ENCODE data around the gene LOXL4. TPM values are rescaled to one million over a fixed set of nuclear protein-coding genes. Genes with fewer than 3 reads are reported as not detected.

The LOXL4 gene
- total and polyA plus RNA-seq, 8 donors, result 2.5 to 7.0 (median 5.6) TPM

DNA sequence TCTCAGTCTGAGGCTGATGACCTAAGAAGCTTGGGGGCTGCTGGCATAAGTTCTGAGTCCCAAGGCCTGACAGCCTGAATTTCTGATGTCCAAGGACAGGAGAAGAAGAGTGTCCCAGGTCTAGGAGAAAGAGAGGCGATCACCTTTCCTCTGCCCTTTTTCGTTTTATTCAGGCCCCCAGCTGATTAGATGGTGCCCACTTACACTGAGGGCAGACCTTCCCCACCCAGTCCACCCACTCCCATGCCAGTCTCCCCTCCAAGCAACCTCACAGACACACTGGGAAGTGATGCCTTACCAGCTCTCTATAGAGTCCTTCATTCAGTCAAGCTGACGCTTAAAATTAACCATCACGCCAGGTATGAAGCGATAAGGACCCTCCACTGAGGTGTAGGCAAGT is 19.3 kb upstream of the LOXL4 start:
- intact Hi-C loops (cut with DNase I), result no loop called here
- no peak overlapping the region for H3K4me3 ChIP-seq
- peaks cover 0 to 4% of the 10 kb centered on the region in 2 donors for H3K27me3 ChIP-seq
- TF ChIP-seq, protein P1, sequence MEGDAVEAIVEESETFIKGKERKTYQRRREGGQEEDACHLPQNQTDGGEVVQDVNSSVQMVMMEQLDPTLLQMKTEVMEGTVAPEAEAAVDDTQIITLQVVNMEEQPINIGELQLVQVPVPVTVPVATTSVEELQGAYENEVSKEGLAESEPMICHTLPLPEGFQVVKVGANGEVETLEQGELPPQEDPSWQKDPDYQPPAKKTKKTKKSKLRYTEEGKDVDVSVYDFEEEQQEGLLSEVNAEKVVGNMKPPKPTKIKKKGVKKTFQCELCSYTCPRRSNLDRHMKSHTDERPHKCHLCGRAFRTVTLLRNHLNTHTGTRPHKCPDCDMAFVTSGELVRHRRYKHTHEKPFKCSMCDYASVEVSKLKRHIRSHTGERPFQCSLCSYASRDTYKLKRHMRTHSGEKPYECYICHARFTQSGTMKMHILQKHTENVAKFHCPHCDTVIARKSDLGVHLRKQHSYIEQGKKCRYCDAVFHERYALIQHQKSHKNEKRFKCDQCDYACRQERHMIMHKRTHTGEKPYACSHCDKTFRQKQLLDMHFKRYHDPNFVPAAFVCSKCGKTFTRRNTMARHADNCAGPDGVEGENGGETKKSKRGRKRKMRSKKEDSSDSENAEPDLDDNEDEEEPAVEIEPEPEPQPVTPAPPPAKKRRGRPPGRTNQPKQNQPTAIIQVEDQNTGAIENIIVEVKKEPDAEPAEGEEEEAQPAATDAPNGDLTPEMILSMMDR (IDR thresholded peaks at IDR 0.05), result no peak
- H3K4me1 ChIP-seq, result no peaks in the 10 kb centered on the region
- DNase-seq, result no peak
- ATAC-seq, result no peak
- no peak overlapping the region for H3K27ac ChIP-seq
- H3K9me3 ChIP-seq, result no peaks in the 10 kb centered on the region
- H3K36me3 ChIP-seq, result no peaks in the 10 kb centered on the region

DNA sequence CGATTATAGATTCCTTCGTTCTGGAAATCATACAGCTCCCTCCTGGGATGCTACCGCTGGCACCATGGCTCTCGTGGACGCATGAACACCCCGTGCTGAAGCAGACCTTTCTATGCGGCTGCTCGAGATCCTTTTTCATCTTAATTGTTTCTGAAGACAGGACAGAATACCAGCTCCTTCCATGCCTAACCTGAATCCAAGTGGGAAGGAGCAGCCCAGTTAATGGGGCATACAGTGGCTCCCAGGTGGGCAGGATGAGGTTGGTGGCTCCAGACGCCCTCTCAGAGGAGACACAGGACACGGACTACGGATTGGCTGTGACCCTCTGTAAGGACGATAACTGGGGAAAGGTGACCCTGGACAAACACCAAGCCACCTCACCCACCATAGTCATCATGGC is 18.4 kb upstream of the LOXL4 start:
- no peak overlapping the region for H3K4me3 ChIP-seq
- no peaks in the 10 kb centered on the region for H3K4me1 ChIP-seq
- ATAC-seq, result no peak
- H3K36me3 ChIP-seq, result no peaks in the 10 kb centered on the region
- H3K27me3 ChIP-seq, result peaks cover 0 to 4% of the 10 kb centered on the region in 2 donors
- DNase-seq, result no peak
- TF ChIP-seq, protein P1 (IDR thresholded peaks at IDR 0.05), result no peak
- intact Hi-C loops (cut with DNase I), result no loop called here
- H3K9me3 ChIP-seq, result no peaks in the 10 kb centered on the region
- H3K27ac ChIP-seq, result no peak overlapping the region

DNA sequence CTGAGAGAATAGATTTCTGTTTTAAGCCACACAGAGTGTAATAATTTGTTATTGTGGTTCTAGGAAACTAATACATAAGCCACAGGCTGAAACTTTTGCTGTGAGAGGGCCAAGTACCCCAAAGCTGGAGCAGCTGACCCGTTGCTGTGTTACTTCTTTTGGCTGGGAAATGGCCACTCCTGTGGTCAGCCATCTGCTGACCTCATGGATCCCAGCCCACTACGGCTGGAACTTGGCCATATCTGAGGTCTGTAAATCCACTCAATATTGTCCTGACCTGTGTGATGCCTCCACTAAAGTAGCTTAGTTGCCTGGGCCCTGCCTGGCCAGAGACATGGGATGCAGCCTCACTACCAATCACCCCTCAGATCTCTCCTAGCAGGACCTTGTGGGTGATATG is 17.4 kb upstream of the LOXL4 start:
- no peaks in the 10 kb centered on the region for H3K36me3 ChIP-seq
- H3K27me3 ChIP-seq, result peaks cover 0 to 4% of the 10 kb centered on the region in 2 donors
- TF ChIP-seq, protein P1 (IDR thresholded peaks at IDR 0.05), result no peak
- intact Hi-C loops (cut with DNase I), result no loop called here
- H3K4me3 ChIP-seq, result no peak overlapping the region
- no peaks in the 10 kb centered on the region for H3K4me1 ChIP-seq
- no peak for DNase-seq
- no peaks in the 10 kb centered on the region for H3K9me3 ChIP-seq
- H3K27ac ChIP-seq, result no peak overlapping the region
- ATAC-seq, result no peak

DNA sequence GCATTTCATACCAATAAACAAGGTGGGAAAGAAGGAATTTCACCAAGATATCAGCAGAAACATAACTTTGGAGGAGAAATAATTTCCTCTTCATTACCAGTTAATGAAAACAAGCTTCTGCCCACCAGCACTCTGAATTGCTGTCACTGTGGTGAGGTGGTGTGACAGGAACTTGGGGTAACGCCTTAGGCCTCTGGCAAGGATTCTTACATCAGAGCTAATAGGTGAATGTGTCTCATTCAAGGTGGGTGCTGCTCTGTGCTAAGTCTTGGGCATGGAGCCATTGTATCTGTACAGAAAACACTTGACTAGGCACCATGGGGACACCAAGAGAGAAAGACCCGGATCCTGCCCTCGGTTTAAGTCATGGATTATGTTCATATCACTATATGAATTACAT is 8.3 kb upstream of the LOXL4 start:
- no peaks in the 10 kb centered on the region for H3K36me3 ChIP-seq
- no peak overlapping the region for H3K27ac ChIP-seq
- no peak for ATAC-seq
- H3K4me3 ChIP-seq, result no peak overlapping the region
- no peak for DNase-seq
- TF ChIP-seq, protein P1 (IDR thresholded peaks at IDR 0.05), result no peak
- intact Hi-C loops (cut with DNase I), result no loop called here
- no peaks in the 10 kb centered on the region for H3K4me1 ChIP-seq
- H3K27me3 ChIP-seq, result no peaks in the 10 kb centered on the region
- no peaks in the 10 kb centered on the region for H3K9me3 ChIP-seq

DNA sequence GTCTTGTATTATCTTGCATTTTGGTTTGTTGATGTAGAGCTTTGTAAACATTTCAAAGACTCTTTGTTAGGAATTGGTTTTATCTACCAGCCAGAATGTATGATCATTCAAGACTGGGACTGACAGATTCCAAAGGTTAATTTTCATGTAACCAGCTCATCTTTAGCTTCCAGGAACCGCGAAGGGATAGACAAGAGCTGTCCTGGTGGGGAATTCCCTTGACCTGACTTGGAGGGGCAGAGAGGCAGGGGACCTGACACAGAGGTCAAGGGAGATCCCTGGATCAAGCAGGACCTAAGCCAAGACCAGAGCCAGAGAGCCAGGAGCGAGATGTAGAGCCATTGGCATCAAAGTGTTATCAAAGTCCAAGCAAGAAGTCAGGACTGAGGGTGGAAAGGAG is 6.6 kb upstream of the LOXL4 start:
- ATAC-seq (no peak), DNase-seq (no peak)
- intact Hi-C loops (cut with DNase I), result no loop called here
- no peaks in the 10 kb centered on the region for H3K27me3 ChIP-seq
- H3K4me3 ChIP-seq, result no peak overlapping the region
- H3K9me3 ChIP-seq, result no peaks in the 10 kb centered on the region
- no peaks in the 10 kb centered on the region for H3K36me3 ChIP-seq
- peaks cover 5% of the 10 kb centered on the region in 2 donors for H3K4me1 ChIP-seq
- no peak overlapping the region for H3K27ac ChIP-seq
- TF ChIP-seq, protein P1 (IDR thresholded peaks at IDR 0.05), result no peak
